ENCODE measurements around the gene CRABP2. TPM values are rescaled to one million over a fixed set of nuclear protein-coding genes. Genes with fewer than 3 reads are reported as not detected.

CRABP2 gene
- polyA plus RNA-seq, 1 of the 3 experiments (the other 2 are of a cell fraction) = 42.1 TPM

- Histone ChIP-seq H3K27me3 (ENCODE audit: insufficient read depth) (no peaks in the 10 kb centered on the region), H3K27ac (ENCODE audit: low read depth in 2 of 2, low read length in 1 of 2) (peak overlapping the region; percentile 11 to 75; a peak in 2 of 4 replicates), H3K79me2 (ENCODE audit: insufficient read depth) (no peaks in the 10 kb centered on the region), H3K4me2 (no peak overlapping the region), H3F3A (replicated peaks; ENCODE audit: insufficient read depth) (peaks cover 4% of the 10 kb centered on the region), H3K4me3 (ENCODE audit: low read depth in 2 of 2, low read length in 1 of 2) (no peak overlapping the region), H2AFZ (ENCODE audit: low read depth) (no peak overlapping the region), H3K9me2 (no peaks in the 10 kb centered on the region), H3K4me1 (ENCODE audit: control insufficient read depth in 1 of 2, insufficient read depth in 2 of 2, low read depth in 1 of 2, low read length in 1 of 2) (peaks cover 19 to 44% of the 10 kb centered on the region in 2 experiments; a peak in 3 of 4 replicates), H3K36me3 (replicated peaks in 1 of 2; ENCODE audit: control insufficient read depth in 1 of 2, insufficient read depth in 2 of 2, low read length in 1 of 2) (peaks cover 10 to 14% of the 10 kb centered on the region in 2 experiments), H4K20me1 (ENCODE audit: insufficient read depth) (no peaks in the 10 kb centered on the region), H3K9ac (no peak overlapping the region), H3K9me3 (no peaks in the 10 kb centered on the region)
- POLR2A ChIA-PET = interaction anchor here (0.6 to 2.1 kb wide), 3 partner anchors 9 to 544 kb away, joined by 3 to 18 read pairs (median 3); partner anchors contain the start of gene NES
- WGBS (ENCODE audit: low lambda C conversion rate) = 86% methylated on average over 5 of the region's 5 CpGs
- DNase-seq = no peak
- TF ChIP-seq CTCF (IDR thresholded peaks at IDR 0.05) = no peak
- TF ChIP-seq, protein P1, sequence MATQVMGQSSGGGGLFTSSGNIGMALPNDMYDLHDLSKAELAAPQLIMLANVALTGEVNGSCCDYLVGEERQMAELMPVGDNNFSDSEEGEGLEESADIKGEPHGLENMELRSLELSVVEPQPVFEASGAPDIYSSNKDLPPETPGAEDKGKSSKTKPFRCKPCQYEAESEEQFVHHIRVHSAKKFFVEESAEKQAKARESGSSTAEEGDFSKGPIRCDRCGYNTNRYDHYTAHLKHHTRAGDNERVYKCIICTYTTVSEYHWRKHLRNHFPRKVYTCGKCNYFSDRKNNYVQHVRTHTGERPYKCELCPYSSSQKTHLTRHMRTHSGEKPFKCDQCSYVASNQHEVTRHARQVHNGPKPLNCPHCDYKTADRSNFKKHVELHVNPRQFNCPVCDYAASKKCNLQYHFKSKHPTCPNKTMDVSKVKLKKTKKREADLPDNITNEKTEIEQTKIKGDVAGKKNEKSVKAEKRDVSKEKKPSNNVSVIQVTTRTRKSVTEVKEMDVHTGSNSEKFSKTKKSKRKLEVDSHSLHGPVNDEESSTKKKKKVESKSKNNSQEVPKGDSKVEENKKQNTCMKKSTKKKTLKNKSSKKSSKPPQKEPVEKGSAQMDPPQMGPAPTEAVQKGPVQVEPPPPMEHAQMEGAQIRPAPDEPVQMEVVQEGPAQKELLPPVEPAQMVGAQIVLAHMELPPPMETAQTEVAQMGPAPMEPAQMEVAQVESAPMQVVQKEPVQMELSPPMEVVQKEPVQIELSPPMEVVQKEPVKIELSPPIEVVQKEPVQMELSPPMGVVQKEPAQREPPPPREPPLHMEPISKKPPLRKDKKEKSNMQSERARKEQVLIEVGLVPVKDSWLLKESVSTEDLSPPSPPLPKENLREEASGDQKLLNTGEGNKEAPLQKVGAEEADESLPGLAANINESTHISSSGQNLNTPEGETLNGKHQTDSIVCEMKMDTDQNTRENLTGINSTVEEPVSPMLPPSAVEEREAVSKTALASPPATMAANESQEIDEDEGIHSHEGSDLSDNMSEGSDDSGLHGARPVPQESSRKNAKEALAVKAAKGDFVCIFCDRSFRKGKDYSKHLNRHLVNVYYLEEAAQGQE (IDR thresholded peaks at IDR 0.05; ENCODE audit: low read depth, low read length) = no peak
- TF ChIP-seq RCOR1 (IDR thresholded peaks at IDR 0.05; ENCODE audit: low read length) = no peak
- no peak for TF ChIP-seq NFIC (IDR thresholded peaks at IDR 0.05; ENCODE audit: borderline replicate concordance)
- no peak for TF ChIP-seq EP300 (IDR thresholded peaks at IDR 0.05; ENCODE audit: borderline replicate concordance in 1 of 2, low read depth in 1 of 2, low read length in 1 of 2)
- no peak for TF ChIP-seq GATA2 (CRISPR knock-in tag; IDR thresholded peaks at IDR 0.05)
- no peak for TF ChIP-seq TCF12 (IDR thresholded peaks at IDR 0.05)
- TF ChIP-seq, protein P2, sequence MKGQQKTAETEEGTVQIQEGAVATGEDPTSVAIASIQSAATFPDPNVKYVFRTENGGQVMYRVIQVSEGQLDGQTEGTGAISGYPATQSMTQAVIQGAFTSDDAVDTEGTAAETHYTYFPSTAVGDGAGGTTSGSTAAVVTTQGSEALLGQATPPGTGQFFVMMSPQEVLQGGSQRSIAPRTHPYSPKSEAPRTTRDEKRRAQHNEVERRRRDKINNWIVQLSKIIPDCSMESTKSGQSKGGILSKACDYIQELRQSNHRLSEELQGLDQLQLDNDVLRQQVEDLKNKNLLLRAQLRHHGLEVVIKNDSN (IDR thresholded peaks at IDR 0.05; ENCODE audit: borderline replicate concordance, low read depth) = no peak
- no peak for TF ChIP-seq MEF2A (IDR thresholded peaks at IDR 0.05; ENCODE audit: borderline replicate concordance, low read depth)
- no peak for TF ChIP-seq USF2 (IDR thresholded peaks at IDR 0.05; ENCODE audit: borderline replicate concordance, low read depth, low read length)
- TF ChIP-seq GABPA (IDR thresholded peaks at IDR 0.05; ENCODE audit: low read depth) = no peak
- no peak for TF ChIP-seq EZH2phosphoT487 (IDR thresholded peaks at IDR 0.05; ENCODE audit: borderline replicate concordance, low read depth)
- TF ChIP-seq, protein P3, sequence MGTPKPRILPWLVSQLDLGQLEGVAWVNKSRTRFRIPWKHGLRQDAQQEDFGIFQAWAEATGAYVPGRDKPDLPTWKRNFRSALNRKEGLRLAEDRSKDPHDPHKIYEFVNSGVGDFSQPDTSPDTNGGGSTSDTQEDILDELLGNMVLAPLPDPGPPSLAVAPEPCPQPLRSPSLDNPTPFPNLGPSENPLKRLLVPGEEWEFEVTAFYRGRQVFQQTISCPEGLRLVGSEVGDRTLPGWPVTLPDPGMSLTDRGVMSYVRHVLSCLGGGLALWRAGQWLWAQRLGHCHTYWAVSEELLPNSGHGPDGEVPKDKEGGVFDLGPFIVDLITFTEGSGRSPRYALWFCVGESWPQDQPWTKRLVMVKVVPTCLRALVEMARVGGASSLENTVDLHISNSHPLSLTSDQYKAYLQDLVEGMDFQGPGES (IDR thresholded peaks at IDR 0.05; ENCODE audit: low read depth, low read length) = no peak
- TF ChIP-seq JUND (IDR thresholded peaks at IDR 0.05) = no peak
- no peak for TF ChIP-seq ELF1 (IDR thresholded peaks at IDR 0.05)
- no peak for TF ChIP-seq SMC3 (IDR thresholded peaks at IDR 0.05; ENCODE audit: low read depth, low read length)
- no peak for TF ChIP-seq MXI1 (IDR thresholded peaks at IDR 0.05; ENCODE audit: low read depth, low read length)
- TF ChIP-seq, protein P4, sequence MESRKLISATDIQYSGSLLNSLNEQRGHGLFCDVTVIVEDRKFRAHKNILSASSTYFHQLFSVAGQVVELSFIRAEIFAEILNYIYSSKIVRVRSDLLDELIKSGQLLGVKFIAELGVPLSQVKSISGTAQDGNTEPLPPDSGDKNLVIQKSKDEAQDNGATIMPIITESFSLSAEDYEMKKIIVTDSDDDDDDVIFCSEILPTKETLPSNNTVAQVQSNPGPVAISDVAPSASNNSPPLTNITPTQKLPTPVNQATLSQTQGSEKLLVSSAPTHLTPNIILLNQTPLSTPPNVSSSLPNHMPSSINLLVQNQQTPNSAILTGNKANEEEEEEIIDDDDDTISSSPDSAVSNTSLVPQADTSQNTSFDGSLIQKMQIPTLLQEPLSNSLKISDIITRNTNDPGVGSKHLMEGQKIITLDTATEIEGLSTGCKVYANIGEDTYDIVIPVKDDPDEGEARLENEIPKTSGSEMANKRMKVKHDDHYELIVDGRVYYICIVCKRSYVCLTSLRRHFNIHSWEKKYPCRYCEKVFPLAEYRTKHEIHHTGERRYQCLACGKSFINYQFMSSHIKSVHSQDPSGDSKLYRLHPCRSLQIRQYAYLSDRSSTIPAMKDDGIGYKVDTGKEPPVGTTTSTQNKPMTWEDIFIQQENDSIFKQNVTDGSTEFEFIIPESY (IDR thresholded peaks at IDR 0.05; ENCODE audit: borderline replicate concordance, low read depth) = no peak
- no peak for TF ChIP-seq POLR2AphosphoS5 (IDR thresholded peaks at IDR 0.05; ENCODE audit: low read depth, low read length)
- no peak for TF ChIP-seq RFX5 (IDR thresholded peaks at IDR 0.05; ENCODE audit: low read length)
- CTCF ChIA-PET = interaction anchor here (0.6 to 2.4 kb wide), 7 partner anchors 9 to 48 kb away, joined by 3 to 15 read pairs (median 6); partner anchors contain the start of genes HAPLN2 and NES
Observed at GRCh38 chr1:156667610-156667967, 37.8 kb downstream of the CRABP2 start.

Data from SK-N-SH (cell line).